Measurements from ENCODE around the gene COL9A1.

DNA sequence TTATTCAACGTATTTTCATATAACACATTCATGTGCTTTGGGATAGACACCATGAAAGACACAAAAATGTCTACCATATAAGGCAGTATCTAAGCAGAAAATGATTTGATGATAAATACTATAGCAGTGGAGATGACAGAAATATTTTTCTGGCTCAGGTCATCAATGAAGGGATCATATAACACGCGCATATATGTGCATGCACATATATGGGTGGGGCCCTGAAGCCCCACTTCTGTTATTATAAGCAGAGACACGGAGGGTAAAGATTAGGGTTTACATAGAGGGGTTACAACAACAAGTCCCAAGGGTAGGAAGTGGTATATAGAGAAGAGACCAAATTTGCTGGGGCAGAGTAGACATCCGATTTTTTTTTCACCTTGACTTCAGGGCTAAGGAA, 16.0 kb downstream of the COL9A1 start:
- TF ChIP-seq, protein P1, sequence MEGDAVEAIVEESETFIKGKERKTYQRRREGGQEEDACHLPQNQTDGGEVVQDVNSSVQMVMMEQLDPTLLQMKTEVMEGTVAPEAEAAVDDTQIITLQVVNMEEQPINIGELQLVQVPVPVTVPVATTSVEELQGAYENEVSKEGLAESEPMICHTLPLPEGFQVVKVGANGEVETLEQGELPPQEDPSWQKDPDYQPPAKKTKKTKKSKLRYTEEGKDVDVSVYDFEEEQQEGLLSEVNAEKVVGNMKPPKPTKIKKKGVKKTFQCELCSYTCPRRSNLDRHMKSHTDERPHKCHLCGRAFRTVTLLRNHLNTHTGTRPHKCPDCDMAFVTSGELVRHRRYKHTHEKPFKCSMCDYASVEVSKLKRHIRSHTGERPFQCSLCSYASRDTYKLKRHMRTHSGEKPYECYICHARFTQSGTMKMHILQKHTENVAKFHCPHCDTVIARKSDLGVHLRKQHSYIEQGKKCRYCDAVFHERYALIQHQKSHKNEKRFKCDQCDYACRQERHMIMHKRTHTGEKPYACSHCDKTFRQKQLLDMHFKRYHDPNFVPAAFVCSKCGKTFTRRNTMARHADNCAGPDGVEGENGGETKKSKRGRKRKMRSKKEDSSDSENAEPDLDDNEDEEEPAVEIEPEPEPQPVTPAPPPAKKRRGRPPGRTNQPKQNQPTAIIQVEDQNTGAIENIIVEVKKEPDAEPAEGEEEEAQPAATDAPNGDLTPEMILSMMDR (IDR thresholded peaks at IDR 0.05), result no peak
- TF ChIP-seq POLR2A (IDR thresholded peaks at IDR 0.05), result no peak
